ENCODE measurements around the gene DYRK1B.
A peak's percentile ranks its signal among the peaks of the same experiment; 100 is the strongest.
"Not testable (repeated sequence)": the region's sequence is repeated elsewhere in the genome, so short reads cannot be mapped to it uniquely, and the experiment has no call there.

The DYRK1B gene

GRCh38 chr19:39810424-39810823, 23.5 kb downstream of the DYRK1B start:
- no peak for DNase-seq (ENCODE audit: low read depth in 2 of 2)

DNA sequence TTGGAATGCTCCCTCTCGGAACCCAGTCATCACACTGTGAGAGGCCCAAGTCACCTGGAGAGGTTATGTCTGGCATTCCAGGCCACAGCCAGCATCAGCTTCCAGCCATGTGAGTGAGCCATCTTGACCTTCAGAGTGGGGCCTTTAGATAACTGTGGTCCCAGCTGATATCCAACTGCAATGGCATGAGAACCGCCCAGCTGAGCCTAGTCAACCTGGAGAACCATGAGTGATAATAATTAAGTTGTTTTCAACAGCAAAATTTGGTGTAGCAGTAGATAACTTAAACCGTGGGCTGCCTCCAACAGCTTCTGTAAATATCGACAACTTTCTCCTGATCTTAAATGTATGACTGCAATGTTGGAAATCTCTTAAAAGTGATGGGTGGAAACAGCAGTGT, 24.6 kb downstream of the DYRK1B start:
- no peak for DNase-seq (ENCODE audit: low read depth in 2 of 2)

- not testable (repeated sequence) for DNase-seq (ENCODE audit: low read depth in 2 of 2)
These were observed 25.3 kb downstream of the DYRK1B start for GRCh38 chr19:39808688-39809087.

- DNase-seq (ENCODE audit: low read depth in 2 of 2) = no peak
These were observed 26.1 kb downstream of the DYRK1B start for GRCh38 chr19:39807846-39808364.

DNA sequence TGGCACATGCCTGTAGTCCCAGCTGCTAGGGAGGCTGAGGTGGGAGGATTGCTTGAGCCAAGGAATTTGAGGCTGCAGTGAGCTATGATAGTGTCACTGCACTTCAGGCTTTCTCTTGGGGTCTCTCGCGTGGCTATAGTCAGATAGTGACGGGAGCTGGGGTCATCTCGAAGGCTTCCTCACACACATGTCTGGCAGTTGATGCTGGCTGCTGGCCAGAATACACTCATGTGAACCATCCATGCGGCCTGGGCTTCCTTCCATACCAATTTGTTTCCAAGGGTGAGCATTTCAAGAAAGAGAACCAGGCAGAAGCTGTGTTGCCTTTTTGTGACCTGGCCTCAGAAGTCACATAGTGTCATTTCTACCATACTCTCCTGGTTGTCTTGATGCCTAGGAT, 28.9 kb downstream of the DYRK1B start:
- no peak for DNase-seq (ENCODE audit: low read depth in 2 of 2)

GRCh38 chr19:39802958-39803357, 31.0 kb downstream of the DYRK1B start:
- DNase-seq (ENCODE audit: low read depth in 2 of 2) = no peak

- DNase-seq (ENCODE audit: low read depth in 2 of 2) = no peak
These were observed 36.9 kb downstream of the DYRK1B start for GRCh38 chr19:39797083-39797482.

DNA sequence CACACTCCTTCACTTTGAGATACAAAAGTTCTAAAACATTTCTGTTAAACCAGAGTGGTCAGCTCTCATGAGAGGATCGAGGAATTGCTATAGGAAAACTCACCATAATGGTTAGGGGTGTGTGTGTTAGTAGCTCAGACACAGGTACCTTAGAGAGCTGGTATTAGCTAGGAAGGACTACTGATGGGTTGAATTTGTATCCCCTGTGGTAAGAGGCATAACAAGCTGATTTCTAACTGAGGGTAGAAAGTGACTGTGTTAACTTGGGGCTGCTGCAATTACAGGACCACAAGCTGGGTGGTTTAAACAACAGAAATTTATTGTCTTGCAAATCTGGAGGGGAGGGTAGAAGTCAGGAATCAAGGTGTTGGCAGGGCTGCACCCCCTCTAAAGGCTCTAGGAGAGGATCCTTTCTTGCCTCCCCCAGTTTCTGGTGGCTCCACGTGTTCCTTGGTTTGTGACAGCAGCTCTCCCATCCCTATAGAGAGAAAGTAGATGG, 37.9 kb downstream of the DYRK1B start:
- DNase-seq (ENCODE audit: low read depth in 2 of 2) = no peak

GRCh38 chr19:39795001-39795400, 39.0 kb downstream of the DYRK1B start:
- no peak for DNase-seq (ENCODE audit: low read depth in 2 of 2)

GRCh38 chr19:39792999-39793546, 40.9 kb downstream of the DYRK1B start:
- peak; percentile 50 to 57 for DNase-seq (ENCODE audit: low read depth in 2 of 2)

- DNase-seq (ENCODE audit: low read depth in 2 of 2) = no peak
These were observed 45.7 kb downstream of the DYRK1B start for GRCh38 chr19:39788244-39788643.

GRCh38 chr19:39780894-39781293, 53.1 kb downstream of the DYRK1B start:
- no peak for DNase-seq (ENCODE audit: low read depth in 2 of 2)

DNA sequence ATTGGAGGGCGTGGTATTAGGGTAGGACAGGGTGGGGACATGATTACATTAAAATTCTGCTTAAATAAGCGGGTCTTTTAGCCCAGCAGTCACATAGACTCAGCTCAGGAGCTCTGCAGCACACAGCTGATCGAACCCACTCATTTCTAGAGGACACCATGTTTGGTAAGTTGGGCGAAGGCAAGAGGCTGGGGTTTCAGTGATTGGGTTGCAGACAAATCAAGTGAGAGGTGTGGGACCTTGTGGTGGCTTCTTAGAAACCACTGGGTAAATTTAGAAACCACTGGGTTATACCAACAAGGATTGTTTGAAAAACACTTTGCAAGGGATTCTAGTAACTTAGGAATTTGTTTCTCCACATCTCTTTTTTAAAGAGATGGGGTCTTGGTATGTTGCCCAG, 55.2 kb downstream of the DYRK1B start, which contains the start of gene LEUTX:
Gene LEUTX, plus strand, starts transcription at position 92 of the 400 bp plus-strand sequence. Its CDS starts 67 bp downstream, at position 159.
- no peak for DNase-seq (ENCODE audit: low read depth in 2 of 2)

Data from stimulated activated CD8-positive, alpha-beta memory T cell treated with anti-CD3 and anti-CD28 coated beads, Interleukin-2, amount 100 ng/mL, for 1 hour (primary cell).